ENCODE data around the gene CTBP1. TPM values are rescaled to one million over a fixed set of nuclear protein-coding genes. Genes with fewer than 3 reads are reported as not detected.

Gene CTBP1
- total and polyA plus RNA-seq, 9 of the 15 experiments (the other 6 are each of a cell fraction or from before 2014, with no cell fraction given), result 14.5 to 162 (median 68.2) TPM

GRCh38 chr4:1291996-1292702, 43.2 kb upstream of the CTBP1 start:
- no TSS peak for BruUV-seq (replicated peaks)
- ATAC-seq (no peak), FAIRE-seq (no peak), DNase-seq (ENCODE audit: extremely low read depth in 1 of 4, low spot score in 3 of 4) (no peak)
- Histone ChIP-seq H3K9ac (ENCODE audit: insufficient read depth in 1 of 2, low read depth in 2 of 2, low read length in 2 of 2) (peak overlapping the region; percentile 60 to 92; a peak in 3 of 4 replicates), H2AFZ (ENCODE audit: low read depth, low read length) (no peak overlapping the region), H3K4me2 (ENCODE audit: insufficient read depth, low read length) (peak overlapping the region; percentile 99; the same call in 1 of the 2 replicates), H3K79me2 (ENCODE audit: control insufficient read depth, insufficient read depth, low read length) (peaks cover 74% of the 10 kb centered on the region), H3K36me3 (ENCODE audit: control insufficient read depth, insufficient read depth, low read length) (peaks cover 49% of the 10 kb centered on the region; the same call in 2 of the 3 replicates), H3K27ac (ENCODE audit: extremely low read depth, low read depth, low read length) (no peak overlapping the region), H3K4me3 (peak overlapping the region; percentile 95; the same call in 1 of the 2 replicates), H4K20me1 (replicated peaks; ENCODE audit: control insufficient read depth, insufficient read depth, low read length) (peaks cover 37% of the 10 kb centered on the region), H3K9me1 (ENCODE audit: control insufficient read depth, insufficient read depth, low read length) (no peaks in the 10 kb centered on the region), H3K4me1 (replicated peaks in 1 of 2; ENCODE audit: control insufficient read depth in 2 of 2, insufficient read depth in 2 of 2, low read length in 2 of 2) (peaks cover 11 to 40% of the 10 kb centered on the region in 2 experiments; a peak in 4 of 5 replicates), H3K27me3 (ENCODE audit: control insufficient read depth in 2 of 2, insufficient read depth in 2 of 2, low read length in 2 of 2) (no peaks in the 10 kb centered on the region), H3K9me3 (replicated peaks; ENCODE audit: control insufficient read depth, insufficient read depth, low read depth, low read length) (no peaks in the 10 kb centered on the region)
- intact Hi-C loops (cut with micrococcal nuclease), result no loop called here
- 77% methylated on average over 11 of the region's 11 CpGs for WGBS (ENCODE audit: insufficient coverage, low coverage, missing lambda C conversion rate)
- ChIA-PET CTCF (ENCODE audit: low intra/inter-chr PET ratio) (no interaction called here), POLR2A (interaction anchor here (1.3 kb wide), 1 partner anchor 118 kb away, joined by 5 read pairs; no protein-coding TSS in a partner anchor)
- TF ChIP-seq ZNF3 (CRISPR knock-in tag; IDR thresholded peaks at IDR 0.05), result no peak
- TF ChIP-seq FOXJ2 (tag; IDR thresholded peaks at IDR 0.05), result no peak
- no peak for TF ChIP-seq CSDE1 (IDR thresholded peaks at IDR 0.05)
- in situ Hi-C loops (cut with MboI), result no loop called here

GRCh38 chr4:1291091-1291490, 42.2 kb upstream of the CTBP1 start:
- WGBS (ENCODE audit: insufficient coverage, low coverage, missing lambda C conversion rate), result 16% methylated on average over 9 of the region's 9 CpGs
- ChIA-PET CTCF (ENCODE audit: low intra/inter-chr PET ratio) (no interaction called here), POLR2A (interaction anchor here (0.7 to 2.4 kb wide), 6 partner anchors 9 to 175 kb away, joined by 3 to 30 read pairs (median 6); no protein-coding TSS in a partner anchor)
- Histone ChIP-seq H3K27ac (ENCODE audit: extremely low read depth, low read depth, low read length) (peak overlapping the region; percentile 88), H3K4me3 (peak overlapping the region; percentile 95), H3K9ac (ENCODE audit: insufficient read depth in 1 of 2, low read depth in 2 of 2, low read length in 2 of 2) (peak overlapping the region; percentile 92 to 99), H4K20me1 (replicated peaks; ENCODE audit: control insufficient read depth, insufficient read depth, low read length) (peaks cover 37% of the 10 kb centered on the region), H2AFZ (ENCODE audit: low read depth, low read length) (no peak overlapping the region), H3K9me1 (ENCODE audit: control insufficient read depth, insufficient read depth, low read length) (no peaks in the 10 kb centered on the region), H3K79me2 (ENCODE audit: control insufficient read depth, insufficient read depth, low read length) (peaks cover 64% of the 10 kb centered on the region), H3K4me2 (ENCODE audit: insufficient read depth, low read length) (peak overlapping the region; percentile 99), H3K9me3 (replicated peaks; ENCODE audit: control insufficient read depth, insufficient read depth, low read depth, low read length) (0 out of 2 replicates have a peak, but pooled peaks cover 2% of the 10 kb centered on the region), H3K27me3 (ENCODE audit: control insufficient read depth in 2 of 2, insufficient read depth in 2 of 2, low read length in 2 of 2) (no peaks in the 10 kb centered on the region), H3K4me1 (replicated peaks in 1 of 2; ENCODE audit: control insufficient read depth in 2 of 2, insufficient read depth in 2 of 2, low read length in 2 of 2) (peaks cover 11 to 40% of the 10 kb centered on the region in 2 experiments; a peak in 4 of 5 replicates), H3K36me3 (ENCODE audit: control insufficient read depth, insufficient read depth, low read length) (peaks cover 40% of the 10 kb centered on the region; the same call in 2 of the 3 replicates)
- no peak for ATAC-seq
- intact Hi-C loops (cut with micrococcal nuclease) (no loop called here), in situ Hi-C loops (cut with MboI) (no loop called here)
- peak in 1 of 4 experiments; percentile 17 for DNase-seq (ENCODE audit: extremely low read depth in 1 of 4, low spot score in 3 of 4)
- FAIRE-seq, result no peak
- BruUV-seq (replicated peaks), result no TSS peak
- 0 out of 2 replicates have a peak, but pooled peaks have one; percentile 37 for TF ChIP-seq ZBTB33 (CRISPR knock-in tag; IDR thresholded peaks at IDR 0.05)
- TF ChIP-seq TCFL5 (CRISPR knock-in tag; conservative IDR thresholded peaks at IDR 0.05), result no peak
- TF ChIP-seq E2F6 (IDR thresholded peaks at IDR 0.05; ENCODE audit: borderline replicate concordance in 1 of 2, extremely low read depth in 1 of 2, insufficient read depth in 1 of 2, insufficient read length in 1 of 2, low read depth in 1 of 2, low read length in 1 of 2, poor library complexity in 1 of 2, severe bottlenecking in 1 of 2), result peak in 1 of 2 experiments; percentile 26
- no peak for TF ChIP-seq FOXK1 (CRISPR knock-in tag; IDR thresholded peaks at IDR 0.05; ENCODE audit: borderline replicate concordance)
- TF ChIP-seq XRCC4 (IDR thresholded peaks at IDR 0.05; ENCODE audit: extremely low read depth, insufficient read depth, insufficient read length), result no peak

Data from K562 (cell line).